ENCODE data around the gene CREB3L4. TPM values are rescaled to one million over a fixed set of nuclear protein-coding genes. Genes with fewer than 3 reads are reported as not detected.

CREB3L4 gene
- total and polyA plus RNA-seq, 2 of the 4 experiments (the other 2 are of a cell fraction) = 6.5 to 9.8 TPM

DNA sequence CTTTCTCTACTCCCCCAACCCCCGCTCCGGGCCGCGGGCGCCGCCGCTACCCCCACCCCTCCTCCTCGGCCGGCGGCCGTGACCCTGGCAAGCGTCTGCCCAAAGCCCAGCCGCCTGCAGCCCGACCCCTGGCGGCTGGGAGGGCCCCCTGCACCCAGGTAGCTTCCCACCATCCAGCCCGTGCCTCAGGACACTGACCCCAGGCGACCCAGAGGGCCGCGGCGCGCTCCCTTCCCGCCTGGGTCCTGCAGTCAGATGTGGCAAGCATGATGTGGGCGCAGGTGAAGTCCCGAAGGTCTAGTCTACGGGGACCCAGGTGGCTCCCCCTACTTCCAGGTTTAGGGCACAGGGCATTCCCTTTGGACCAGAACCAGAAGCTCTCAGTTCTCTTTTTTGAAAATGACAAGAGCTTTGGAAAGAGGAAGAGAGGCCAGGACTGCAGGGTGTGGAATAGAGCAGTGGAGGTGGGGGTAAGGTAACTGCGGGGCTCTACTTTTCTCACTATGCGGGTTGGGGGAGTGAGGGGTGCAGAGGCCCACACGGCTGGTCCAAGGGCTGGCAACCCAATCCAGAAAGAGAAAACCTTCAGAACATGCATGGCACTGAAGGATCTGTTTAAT lies 21.0 kb upstream of the CREB3L4 start, which contains the start of gene DENND4B:
Gene DENND4B, minus strand, starts transcription at position 97 of the 620 bp plus-strand sequence. CDS start 2,344 bp downstream, outside the sequence.
- in situ Hi-C loops (cut with MboI; ENCODE audit: low sequenced_read_pairs) (loop anchor here (5.0 kb wide), 1 partner anchor 149 kb away; no protein-coding TSS in a partner anchor), dilution Hi-C loops (cut with HindIII; ENCODE audit: low sequenced_read_pairs, unreplicated experiment) (no loop called here), intact Hi-C loops (cut with micrococcal nuclease) (loop anchor here (1.0 kb wide), 2 partner anchors 125 to 149 kb away; no protein-coding TSS in a partner anchor)
- Histone ChIP-seq H3K18ac (ENCODE audit: low read depth, low read length) (peak within 1 kb of the TSS; percentile 85), H2BK5ac (ENCODE audit: low read depth, low read length, poor library complexity, severe bottlenecking) (peak within 1 kb of the TSS; percentile 93), H2BK15ac (ENCODE audit: low read depth, low read length) (peak within 1 kb of the TSS; percentile 65; the same call in 1 of the 3 replicates), H4K5ac (ENCODE audit: low read depth, low read length) (peak within 1 kb of the TSS; percentile 86), H3K14ac (replicated peaks; ENCODE audit: low read depth, low read length) (peak within 1 kb of the TSS; percentile 96), H2BK20ac (ENCODE audit: low read depth, low read length) (peak within 1 kb of the TSS; percentile 25; the same call in 1 of the 2 replicates), H3K9me3 (ENCODE audit: control insufficient read depth, insufficient read depth, low read length) (no peaks in the 10 kb centered on the region), H3K36me3 (ENCODE audit: control insufficient read depth, insufficient read depth, low read length) (peaks cover 39% of the 10 kb centered on the region; the same call in 1 of the 2 replicates), H3K27ac (ENCODE audit: insufficient read depth, low read length) (peak within 1 kb of the TSS; percentile 97), H3K56ac (ENCODE audit: extremely low read depth, insufficient read depth, low read length) (peak within 1 kb of the TSS; percentile 81; the same call in 1 of the 2 replicates), H4K8ac (ENCODE audit: low read depth in 2 of 2, low read length in 2 of 2) (peak within 1 kb of the TSS; percentile 90 to 91), H3K23ac (ENCODE audit: low read depth, low read length) (peak within 1 kb of the TSS; percentile 58), H4K91ac (ENCODE audit: insufficient read depth, low read depth, low read length) (peak within 1 kb of the TSS; percentile 70), H3K79me1 (ENCODE audit: low read depth in 1 of 2, low read length in 2 of 2) (peaks cover 18 to 57% of the 10 kb centered on the region in 2 experiments), H2AK5ac (ENCODE audit: low read depth, low read length) (peak within 1 kb of the TSS; percentile 96), H4K20me1 (ENCODE audit: insufficient read depth, low read length) (peaks cover 11% of the 10 kb centered on the region), H3K4me3 (ENCODE audit: insufficient read depth, low read depth, low read length) (peak within 1 kb of the TSS; percentile 98), H3K9me1 (ENCODE audit: insufficient read depth, low read length) (peaks cover 18% of the 10 kb centered on the region; the same call in 1 of the 2 replicates), H3K27me3 (ENCODE audit: control insufficient read depth, insufficient read depth, low read length) (no peaks in the 10 kb centered on the region), H3K4me2 (ENCODE audit: low read depth, low read length) (peak within 1 kb of the TSS; percentile 100), H3K4ac (ENCODE audit: low read depth, low read length) (peak within 1 kb of the TSS; percentile 87), H2BK120ac (ENCODE audit: low read depth, low read length) (peak within 1 kb of the TSS; percentile 52; the same call in 1 of the 2 replicates), H3K9ac (ENCODE audit: low read depth, low read length) (peak within 1 kb of the TSS; percentile 98), H2AK9ac (replicated peaks; ENCODE audit: low read depth, low read length, poor library complexity) (peak within 1 kb of the TSS; percentile 99), H2AFZ (replicated peaks; ENCODE audit: low read length, poor library complexity) (peak within 1 kb of the TSS; percentile 97), H3K4me1 (ENCODE audit: control insufficient read depth, insufficient read depth, low read length) (peaks cover 9% of the 10 kb centered on the region)
- DNase-seq (peak; percentile 65), ATAC-seq (ENCODE audit: low read depth) (peak; percentile 95)
- BruUV-seq (replicated peaks) = no TSS peak
- WGBS, 2 experiments (ENCODE audit: extremely low coverage in 2 of 2, insufficient read length in 1 of 2) = 0% methylated on average over 10 of the region's 28 CpGs; no CpG with 5 or more reads in 1 of the 2 experiments
- POLR2A ChIA-PET (ENCODE audit: unreplicated experiment) = interaction anchor here (0.6 to 1.2 kb wide), 2 partner anchors 11 to 39 kb away, joined by 3 read pairs; partner anchors contain the start of gene CRTC2
- TF ChIP-seq CEBPB (IDR thresholded peaks at IDR 0.05; ENCODE audit: low read depth, low read length) (no peak), SMC3 (IDR thresholded peaks at IDR 0.05; ENCODE audit: low read depth, low read length) (peak; percentile 73), RAD21 (IDR thresholded peaks at IDR 0.05; ENCODE audit: low read length) (peak; percentile 71), BHLHE40 (IDR thresholded peaks at IDR 0.05; ENCODE audit: low read depth, low read length) (peak; percentile 27; the same call in 1 of the 2 replicates), MAZ (IDR thresholded peaks at IDR 0.05; ENCODE audit: borderline replicate concordance, low read depth, low read length) (peak; percentile 84; the same call in 1 of the 2 replicates)
- TF ChIP-seq, protein P1, sequence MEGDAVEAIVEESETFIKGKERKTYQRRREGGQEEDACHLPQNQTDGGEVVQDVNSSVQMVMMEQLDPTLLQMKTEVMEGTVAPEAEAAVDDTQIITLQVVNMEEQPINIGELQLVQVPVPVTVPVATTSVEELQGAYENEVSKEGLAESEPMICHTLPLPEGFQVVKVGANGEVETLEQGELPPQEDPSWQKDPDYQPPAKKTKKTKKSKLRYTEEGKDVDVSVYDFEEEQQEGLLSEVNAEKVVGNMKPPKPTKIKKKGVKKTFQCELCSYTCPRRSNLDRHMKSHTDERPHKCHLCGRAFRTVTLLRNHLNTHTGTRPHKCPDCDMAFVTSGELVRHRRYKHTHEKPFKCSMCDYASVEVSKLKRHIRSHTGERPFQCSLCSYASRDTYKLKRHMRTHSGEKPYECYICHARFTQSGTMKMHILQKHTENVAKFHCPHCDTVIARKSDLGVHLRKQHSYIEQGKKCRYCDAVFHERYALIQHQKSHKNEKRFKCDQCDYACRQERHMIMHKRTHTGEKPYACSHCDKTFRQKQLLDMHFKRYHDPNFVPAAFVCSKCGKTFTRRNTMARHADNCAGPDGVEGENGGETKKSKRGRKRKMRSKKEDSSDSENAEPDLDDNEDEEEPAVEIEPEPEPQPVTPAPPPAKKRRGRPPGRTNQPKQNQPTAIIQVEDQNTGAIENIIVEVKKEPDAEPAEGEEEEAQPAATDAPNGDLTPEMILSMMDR (conservative IDR thresholded peaks at IDR 0.05; ENCODE audit: low read depth, low read length) = peak; percentile 92
- CTCF ChIA-PET = interaction anchor here (0.5 to 1.3 kb wide), 5 partner anchors 11 to 63 kb away, joined by 3 to 10 read pairs (median 4); partner anchors contain the start of genes RAB13 and SLC39A1
